Thoracic aorta (tissue), 2 donors: ENCODE results near the gene IL10RA. TPM values are rescaled to one million over a fixed set of nuclear protein-coding genes. Genes with fewer than 3 reads are reported as not detected.

ENCODE experiments used
- ATAC-seq: fragments of 150-250 bp; one replicate; pipeline ENCODE4 v1.8.0; 2017; ENCODE audit warnings: low read depth; ENCODE audit not compliant: insufficient number of reproducible peaks, low FRiP score
- DNase-seq: peaks from one replicate; pipeline ENCODE4 v3.0.0-alpha.2; 2020; ENCODE audit warnings: low spot score
- H3K27ac ChIP-seq, 2 donors: fragments of 200-600 bp; sonication (generic); 1 replicate in 1 of 2; 2 replicates in 1 of 2; pipeline ENCODE4 v1.5.1; 2016; ENCODE audit warnings: mild to moderate bottlenecking in 2 of 2, moderate library complexity in 2 of 2
- H3K27me3 ChIP-seq: fragments of 200-600 bp; sonication (generic); replicated peaks from 2 replicates; pipeline ENCODE4 v1.6.0; 2016; ENCODE audit warnings: mild to moderate bottlenecking; ENCODE audit not compliant: insufficient read depth
- H3K36me3 ChIP-seq: fragments of 200-600 bp; sonication (generic); one replicate; pipeline ENCODE4 v1.5.1; 2016
- H3K4me1 ChIP-seq, 2 donors: fragments of 200-600 bp; sonication (generic); 1 replicate in 1 of 2; 2 replicates in 1 of 2; pipeline versions ENCODE4 v1.5.1 to v1.6.0; 2016; ENCODE audit warnings: low read depth in 2 of 2, mild to moderate bottlenecking in 1 of 2; ENCODE audit not compliant: control insufficient read depth in 1 of 2
- H3K4me3 ChIP-seq: fragments of 200-600 bp; sonication (generic); 2 replicates; pipeline ENCODE4 v1.5.1; 2016; ENCODE audit warnings: mild to moderate bottlenecking
- H3K9me3 ChIP-seq: fragments of 200-600 bp; sonication (generic); 2 replicates; pipeline ENCODE4 v1.5.1; 2016
- CTCF ChIP-seq: fragments of 200-600 bp; sonication (generic); IDR thresholded peaks from one replicate; pipeline ENCODE4 v1.5.1; 2019; ENCODE audit warnings: antibody characterized with exemption
- total RNA-seq, 2 donors: library from RNA; depleted of rRNA; stranded (reverse); fragments of >200 nt; gene quantifications; one replicate each; pipeline versions ENCODE4 v1.1.0 to v1.2.3, GENCODE V29; 2016

Gene IL10RA
- total RNA-seq, 2 donors from 2014 or later, result 36.4 to 72.6 TPM

DNA sequence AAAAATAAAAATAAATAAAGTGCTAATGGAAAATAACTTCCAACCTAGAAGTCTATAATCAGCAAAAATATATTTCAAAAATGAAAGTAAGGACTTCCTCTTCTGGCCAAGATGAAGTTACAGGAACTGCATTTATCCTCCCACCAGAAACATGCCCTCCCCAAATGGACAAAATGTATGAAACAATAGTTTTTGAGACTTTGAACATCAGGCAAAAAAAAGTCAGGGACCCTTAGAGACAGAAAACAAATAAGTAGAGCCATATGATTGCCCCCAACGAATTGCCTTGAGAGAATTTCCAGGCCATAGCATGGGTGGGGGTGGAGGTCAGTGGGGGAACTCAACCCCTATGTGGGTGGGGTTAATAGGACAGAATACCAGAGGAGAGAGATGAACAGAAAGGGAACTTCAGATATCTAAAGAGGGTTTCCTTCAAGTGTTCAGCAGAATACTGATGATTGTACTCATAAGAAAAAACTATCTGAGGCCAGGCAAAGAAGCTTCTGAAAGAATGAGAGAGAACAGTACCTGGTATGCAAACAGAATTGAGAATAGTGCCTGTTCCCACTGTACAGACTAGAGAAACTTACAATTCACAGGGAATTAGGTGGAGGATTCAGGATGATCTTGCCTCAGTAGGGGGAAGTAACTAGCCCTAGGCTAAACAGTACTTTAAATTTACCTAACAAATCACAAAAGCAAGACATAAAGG, 26.6 kb upstream of the IL10RA start:
- ATAC-seq, result no peak
- TF ChIP-seq CTCF, result no peak

DNA sequence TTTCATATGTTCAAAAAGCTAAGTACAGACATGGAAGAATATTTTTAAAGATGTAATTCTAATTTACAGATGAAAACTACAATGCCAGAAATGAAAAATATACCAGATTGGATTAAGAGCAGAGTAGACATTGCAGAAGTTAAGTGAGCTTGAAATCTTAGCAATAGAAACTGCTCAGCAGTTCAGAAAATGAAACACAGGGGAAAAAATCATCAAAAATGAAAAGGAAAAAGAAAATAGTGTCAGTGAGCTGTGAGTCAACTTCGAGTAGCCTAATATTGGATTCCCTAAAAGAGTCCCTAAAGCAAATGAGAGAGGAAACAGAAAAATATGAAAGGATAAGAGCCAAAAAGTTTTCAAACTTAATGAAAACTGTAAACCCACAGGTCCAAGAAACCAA, 25.8 kb upstream of the IL10RA start:
- Histone ChIP-seq H3K9me3 (no peaks in the 10 kb centered on the region), H3K4me1 (no peaks in the 10 kb centered on the region), H3K27ac (no peak overlapping the region), H3K27me3 (no peaks in the 10 kb centered on the region), H3K4me3 (no peak overlapping the region), H3K36me3 (no peaks in the 10 kb centered on the region)
- DNase-seq (no peak), ATAC-seq (no peak)
- TF ChIP-seq CTCF, result no peak

More for the DNA sequence above, 26.6 kb upstream of the IL10RA start:
- Histone ChIP-seq H3K36me3 (no peaks in the 10 kb centered on the region), H3K27ac (no peak overlapping the region), H3K4me3 (no peak overlapping the region), H3K9me3 (no peaks in the 10 kb centered on the region), H3K27me3 (no peaks in the 10 kb centered on the region), H3K4me1 (no peaks in the 10 kb centered on the region)
- no peak for DNase-seq

DNA sequence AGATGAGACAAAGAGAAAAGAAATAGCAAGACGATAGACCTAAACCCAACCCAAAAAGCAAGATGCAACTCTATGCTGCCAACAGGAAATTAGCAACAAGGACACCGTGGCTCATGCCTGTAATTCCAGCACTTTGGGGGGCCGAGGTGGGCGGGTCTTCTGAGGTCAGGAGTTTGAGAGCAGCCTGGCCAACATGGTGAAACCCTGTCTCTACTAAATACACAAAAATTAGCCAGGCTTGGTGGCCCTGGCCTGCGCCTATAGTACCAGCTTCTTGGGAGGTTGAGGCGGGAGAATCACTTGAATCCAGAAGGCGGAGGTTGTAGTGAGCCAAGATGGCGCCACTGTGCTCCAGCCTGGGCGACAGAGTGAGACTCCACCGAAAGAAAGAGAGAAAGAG, 24.3 kb upstream of the IL10RA start:
- DNase-seq (no peak), ATAC-seq (no peak)
- TF ChIP-seq CTCF, result no peak
- no peak overlapping the region for H3K27ac ChIP-seq
- H3K9me3 ChIP-seq, result no peaks in the 10 kb centered on the region
- no peaks in the 10 kb centered on the region for H3K27me3 ChIP-seq
- no peaks in the 10 kb centered on the region for H3K36me3 ChIP-seq
- H3K4me3 ChIP-seq, result no peak overlapping the region
- no peaks in the 10 kb centered on the region for H3K4me1 ChIP-seq

DNA sequence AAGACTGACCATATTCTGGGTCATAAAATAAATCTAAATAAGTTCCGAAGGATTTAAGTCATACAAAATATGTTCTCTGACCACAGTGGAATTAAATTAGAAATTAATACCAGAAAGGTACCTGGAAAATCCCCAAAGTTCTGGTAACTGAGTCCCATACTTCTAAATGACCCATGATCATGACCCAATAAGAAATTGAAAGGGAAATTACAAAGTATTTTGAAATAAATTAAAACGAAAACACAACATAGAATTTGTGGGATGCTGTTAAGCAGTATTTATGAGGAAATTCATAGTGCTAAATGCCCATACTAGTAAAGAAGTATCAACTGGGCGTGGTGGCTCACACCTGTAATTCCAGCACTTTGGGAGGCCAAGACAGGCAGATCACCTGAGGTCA, 23.4 kb upstream of the IL10RA start:
- Histone ChIP-seq H3K4me1 (no peaks in the 10 kb centered on the region), H3K27ac (no peak overlapping the region), H3K36me3 (no peaks in the 10 kb centered on the region), H3K27me3 (no peaks in the 10 kb centered on the region), H3K9me3 (no peaks in the 10 kb centered on the region), H3K4me3 (no peak overlapping the region)
- no peak for ATAC-seq
- DNase-seq, result no peak
- TF ChIP-seq CTCF, result no peak

GRCh38 chr11:117966908-117967307, 19.3 kb upstream of the IL10RA start:
- Histone ChIP-seq H3K36me3 (no peaks in the 10 kb centered on the region), H3K4me3 (no peak overlapping the region), H3K27ac (no peak overlapping the region), H3K4me1 (peaks cover 0 to 4% of the 10 kb centered on the region in 2 donors), H3K27me3 (no peaks in the 10 kb centered on the region), H3K9me3 (no peaks in the 10 kb centered on the region)
- DNase-seq (no peak), ATAC-seq (no peak)
- no peak for TF ChIP-seq CTCF
